ENCODE measurements around the gene GARRE1.
"Not testable (repeated sequence)": the region's sequence is repeated elsewhere in the genome, so short reads cannot be mapped to it uniquely, and the experiment has no call there.

Gene GARRE1

GRCh38 chr19:34254046-34254697, at the start of gene GARRE1:
Gene GARRE1 (plus strand): TSS chr19:34254554. CDS start chr19:34300474, 45,920 bp downstream.
- in situ Hi-C loops (cut with MboI; ENCODE audit: low sequenced_read_pairs) = no loop called here

GRCh38 chr19:34205324-34205723, 49.0 kb upstream of the GARRE1 start:
- in situ Hi-C loops (cut with MboI; ENCODE audit: low sequenced_read_pairs) = not testable (repeated sequence)

GRCh38 chr19:34208291-34208884, 46.0 kb upstream of the GARRE1 start:
- in situ Hi-C loops (cut with MboI; ENCODE audit: low sequenced_read_pairs) = no loop called here

GRCh38 chr19:34209726-34210125, 44.6 kb upstream of the GARRE1 start:
- in situ Hi-C loops (cut with MboI; ENCODE audit: low sequenced_read_pairs) = no loop called here

GRCh38 chr19:34213283-34213682, 41.1 kb upstream of the GARRE1 start:
- in situ Hi-C loops (cut with MboI; ENCODE audit: low sequenced_read_pairs) = no loop called here

GRCh38 chr19:34214040-34214439, 40.3 kb upstream of the GARRE1 start:
- in situ Hi-C loops (cut with MboI; ENCODE audit: low sequenced_read_pairs) = no loop called here

GRCh38 chr19:34215006-34215665, 39.2 kb upstream of the GARRE1 start:
- in situ Hi-C loops (cut with MboI; ENCODE audit: low sequenced_read_pairs) = no loop called here

GRCh38 chr19:34215666-34216038, 38.7 kb upstream of the GARRE1 start:
- in situ Hi-C loops (cut with MboI; ENCODE audit: low sequenced_read_pairs) = no loop called here

GRCh38 chr19:34216745-34217219, 37.6 kb upstream of the GARRE1 start:
- in situ Hi-C loops (cut with MboI; ENCODE audit: low sequenced_read_pairs) = not testable (repeated sequence)

GRCh38 chr19:34217952-34218817, 36.2 kb upstream of the GARRE1 start:
- in situ Hi-C loops (cut with MboI; ENCODE audit: low sequenced_read_pairs) = no loop called here

GRCh38 chr19:34218818-34219164, 35.6 kb upstream of the GARRE1 start:
- in situ Hi-C loops (cut with MboI; ENCODE audit: low sequenced_read_pairs) = no loop called here

GRCh38 chr19:34220472-34221063, 33.8 kb upstream of the GARRE1 start:
- in situ Hi-C loops (cut with MboI; ENCODE audit: low sequenced_read_pairs) = no loop called here

GRCh38 chr19:34222386-34222785, 32.0 kb upstream of the GARRE1 start:
- in situ Hi-C loops (cut with MboI; ENCODE audit: low sequenced_read_pairs) = no loop called here

GRCh38 chr19:34224996-34225658, 29.2 kb upstream of the GARRE1 start:
- in situ Hi-C loops (cut with MboI; ENCODE audit: low sequenced_read_pairs) = no loop called here

GRCh38 chr19:34225659-34226015, 28.7 kb upstream of the GARRE1 start:
- in situ Hi-C loops (cut with MboI; ENCODE audit: low sequenced_read_pairs) = no loop called here

GRCh38 chr19:34226036-34226435, 28.3 kb upstream of the GARRE1 start:
- in situ Hi-C loops (cut with MboI; ENCODE audit: low sequenced_read_pairs) = no loop called here

- in situ Hi-C loops (cut with MboI; ENCODE audit: low sequenced_read_pairs) = no loop called here
Measured at GRCh38 chr19:34228347-34228746, 26.0 kb upstream of the GARRE1 start.

GRCh38 chr19:34228762-34229161, 25.6 kb upstream of the GARRE1 start:
- in situ Hi-C loops (cut with MboI; ENCODE audit: low sequenced_read_pairs) = no loop called here

GRCh38 chr19:34229721-34230120, 24.6 kb upstream of the GARRE1 start:
- in situ Hi-C loops (cut with MboI; ENCODE audit: low sequenced_read_pairs) = no loop called here

GRCh38 chr19:34230820-34231219, 23.5 kb upstream of the GARRE1 start:
- in situ Hi-C loops (cut with MboI; ENCODE audit: low sequenced_read_pairs) = no loop called here
